ENCODE results near the gene C22orf15.
"Not testable (repeated sequence)": the region's sequence is repeated elsewhere in the genome, so short reads cannot be mapped to it uniquely, and the experiment has no call there.

The C22orf15 gene

DNA sequence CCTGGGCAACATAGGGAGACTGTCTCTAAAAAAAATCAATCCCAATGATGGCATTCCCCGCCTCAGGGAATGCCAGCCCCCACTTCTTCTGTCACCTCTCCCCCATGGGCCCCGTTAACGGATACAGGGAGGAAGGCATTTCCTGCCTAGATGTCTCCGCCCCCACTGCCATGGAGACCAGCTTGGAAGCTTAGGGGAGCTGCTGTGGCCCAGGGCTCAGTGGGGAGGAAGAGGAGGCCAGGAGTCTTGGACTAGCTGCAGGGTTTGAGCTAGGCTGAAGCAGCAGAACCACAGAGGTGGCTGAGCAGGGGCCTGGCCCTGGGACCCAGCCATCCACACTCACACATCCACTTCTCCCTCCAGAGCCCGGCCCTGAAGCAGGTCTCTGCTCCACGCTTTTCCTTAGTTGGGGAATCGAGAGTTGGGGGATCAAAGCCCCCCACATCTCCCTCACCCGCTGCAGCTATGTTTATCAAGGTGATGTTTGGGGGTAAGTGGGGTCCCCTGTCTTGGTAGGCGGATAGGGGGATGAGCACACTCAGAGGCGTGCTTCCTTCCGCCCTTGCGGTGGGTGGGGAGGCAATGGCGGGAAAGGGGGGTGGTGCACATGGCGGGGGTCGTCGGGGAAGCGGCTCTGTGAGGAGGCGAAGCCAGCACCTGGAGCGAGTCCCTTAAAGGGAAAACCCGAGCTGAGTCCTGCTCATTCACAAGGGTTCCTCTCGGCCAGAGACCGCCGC, at the start of gene C22orf15:
TSS of gene C22orf15 (plus strand) at position 149 of the 737 bp plus-strand sequence. CDS start at position 466, 317 bp downstream.
- no peak for TF ChIP-seq ZNF274 (IDR thresholded peaks at IDR 0.05; ENCODE audit: low read depth, low read length)
- H3K4me3 ChIP-seq (ENCODE audit: low read length) = no peak within 1 kb of the TSS; the same call in 1 of the 2 replicates

- no peak for TF ChIP-seq ZNF274 (IDR thresholded peaks at IDR 0.05; ENCODE audit: low read depth, low read length)
- no peak overlapping the region for H3K4me3 ChIP-seq (ENCODE audit: low read length)
These were observed 48.8 kb upstream of the C22orf15 start for GRCh38 chr22:23713696-23714595.

DNA sequence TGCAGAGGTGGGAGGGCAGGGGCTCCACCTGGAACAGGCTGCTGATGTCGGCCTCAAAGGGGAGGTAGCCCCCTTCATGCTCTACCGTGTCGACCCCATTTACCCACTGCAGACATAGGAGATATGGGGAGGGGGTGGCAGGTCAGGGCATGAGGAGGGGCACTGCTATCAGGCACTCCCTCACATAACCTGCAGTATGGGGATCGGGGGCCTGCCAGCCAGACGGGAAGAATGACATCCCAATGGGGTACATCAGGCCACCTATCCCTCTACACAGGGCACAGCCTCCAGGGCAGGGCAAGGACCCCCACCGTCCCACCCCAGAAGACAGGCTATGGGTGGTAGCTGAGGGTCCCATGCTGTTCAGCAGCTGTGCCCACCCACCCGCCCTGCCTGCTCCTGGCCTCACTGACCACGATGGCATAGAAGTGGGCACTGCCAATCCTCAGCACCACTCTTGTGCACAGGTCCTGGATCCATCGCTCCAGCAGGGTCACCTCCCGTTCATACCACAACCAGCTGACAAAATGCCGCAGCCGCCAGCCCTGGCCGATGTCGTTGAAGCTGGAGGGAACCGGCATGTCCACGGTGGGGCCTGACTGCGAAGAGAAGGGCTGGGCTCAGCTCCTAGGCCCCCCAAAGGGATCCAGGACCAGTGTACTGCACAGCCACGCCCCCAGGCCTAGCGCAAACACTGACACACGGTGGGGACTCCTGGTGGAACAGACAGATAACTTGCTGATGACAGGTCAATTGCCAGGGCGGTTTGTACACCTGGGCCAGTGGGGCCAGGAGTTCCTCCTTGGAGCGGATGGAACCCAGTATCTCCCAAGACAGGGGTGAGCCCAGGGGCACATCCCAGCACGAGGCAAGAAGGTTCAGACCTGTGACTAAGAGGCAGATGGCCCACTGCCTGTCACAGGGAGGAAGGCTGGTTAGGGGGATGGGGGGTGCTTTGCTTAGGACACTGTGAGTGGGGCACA, 47.9 kb upstream of the C22orf15 start:
- no peak for TF ChIP-seq ZNF274 (IDR thresholded peaks at IDR 0.05; ENCODE audit: low read depth, low read length)
- H3K4me3 ChIP-seq (ENCODE audit: low read length) = no peak overlapping the region

GRCh38 chr22:23715806-23716375, 46.9 kb upstream of the C22orf15 start:
- H3K4me3 ChIP-seq (ENCODE audit: low read length) = peak overlapping the region; percentile 76; the same call in 1 of the 2 replicates
- TF ChIP-seq ZNF274 (IDR thresholded peaks at IDR 0.05; ENCODE audit: low read depth, low read length) = no peak

DNA sequence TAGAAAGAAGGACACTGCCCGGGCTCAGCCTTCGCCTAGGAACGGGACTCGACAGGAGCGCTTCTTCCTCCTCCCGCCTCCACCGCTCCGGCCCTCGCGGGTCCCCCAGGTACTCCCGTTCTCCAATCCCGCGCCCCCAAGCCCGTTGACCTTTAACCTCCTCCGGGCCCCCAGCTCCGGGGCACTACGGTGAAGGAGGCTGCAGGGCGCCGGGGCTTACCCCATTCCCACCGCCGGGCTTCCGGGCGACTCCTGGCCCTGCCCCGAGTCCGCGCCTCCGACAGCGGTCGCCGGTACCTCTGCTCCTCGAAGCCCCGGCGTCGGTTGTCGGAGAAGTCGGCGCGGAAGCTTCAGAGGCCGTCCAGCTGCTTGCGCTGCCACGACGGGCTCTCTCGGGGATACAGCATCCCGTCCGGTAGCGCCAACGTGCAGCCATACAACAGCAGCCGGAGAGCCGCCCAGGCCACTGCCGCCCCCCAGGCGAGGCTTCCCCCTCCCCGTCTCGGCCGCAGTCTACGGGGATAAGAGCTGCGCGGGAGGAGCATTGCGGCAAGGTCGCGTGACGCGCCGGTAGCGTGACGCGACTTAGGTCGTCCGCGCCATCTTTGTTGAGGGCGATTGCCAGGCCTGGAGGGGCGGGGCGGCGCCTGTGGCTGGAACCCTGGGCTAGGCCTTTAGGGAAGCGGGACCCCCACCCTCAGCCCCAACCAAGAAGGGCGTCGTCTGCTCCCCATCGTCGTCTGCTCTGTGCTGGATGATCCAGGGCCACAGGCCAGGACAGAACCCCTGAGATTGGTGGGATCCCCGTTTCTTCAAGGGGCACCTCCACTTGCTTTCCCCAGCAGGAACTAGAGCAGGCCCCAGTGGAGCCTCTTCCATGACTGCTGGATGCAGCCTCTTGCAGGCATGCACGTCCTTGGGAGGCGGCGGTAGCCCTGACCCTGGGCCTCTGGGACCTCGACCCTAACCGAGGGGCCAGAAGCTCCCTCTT, 45.7 kb upstream of the C22orf15 start:
- no peak for TF ChIP-seq ZNF274 (IDR thresholded peaks at IDR 0.05; ENCODE audit: low read depth, low read length)
- H3K4me3 ChIP-seq (ENCODE audit: low read length) = peak overlapping the region; percentile 76

DNA sequence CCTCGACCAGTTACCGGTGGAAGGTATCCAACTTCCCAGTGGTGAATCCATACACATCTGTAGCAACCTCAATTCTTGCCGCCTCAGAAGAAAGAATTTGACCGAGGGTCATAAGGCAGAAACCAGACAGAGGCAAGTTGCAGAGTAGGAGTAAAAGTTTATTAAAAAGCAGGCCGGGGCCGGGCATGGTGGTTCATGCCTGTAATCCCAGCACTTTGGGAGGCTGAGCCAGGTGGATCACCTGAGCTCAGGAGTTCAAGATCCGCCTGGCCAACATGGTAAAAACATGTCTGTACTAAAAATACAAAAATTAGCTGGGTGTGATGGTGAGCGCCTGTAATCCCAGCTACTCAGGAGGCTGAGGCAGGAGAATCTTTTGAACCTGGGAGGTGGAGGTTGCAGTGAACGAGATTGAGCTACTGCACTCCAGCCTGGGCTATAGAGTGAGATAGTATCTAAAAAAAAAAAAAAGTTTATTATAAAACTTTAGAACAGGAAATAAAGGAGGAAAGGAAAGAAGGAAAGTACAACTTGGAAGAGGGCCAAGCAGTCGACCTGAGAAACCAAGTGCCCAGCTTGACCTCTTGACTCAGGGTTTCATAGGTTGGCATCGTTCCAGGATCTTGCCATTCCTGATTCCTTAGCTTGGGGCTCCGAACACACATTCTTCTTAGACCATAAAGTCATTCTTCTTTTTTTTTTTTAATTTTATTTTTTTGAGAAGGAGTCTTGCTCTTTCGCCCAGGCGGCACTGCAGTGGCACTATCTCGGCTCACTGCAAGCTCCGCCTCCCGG, 44.2 kb upstream of the C22orf15 start:
- no peak overlapping the region for H3K4me3 ChIP-seq (ENCODE audit: low read length)
- no peak for TF ChIP-seq ZNF274 (IDR thresholded peaks at IDR 0.05; ENCODE audit: low read depth, low read length)

DNA sequence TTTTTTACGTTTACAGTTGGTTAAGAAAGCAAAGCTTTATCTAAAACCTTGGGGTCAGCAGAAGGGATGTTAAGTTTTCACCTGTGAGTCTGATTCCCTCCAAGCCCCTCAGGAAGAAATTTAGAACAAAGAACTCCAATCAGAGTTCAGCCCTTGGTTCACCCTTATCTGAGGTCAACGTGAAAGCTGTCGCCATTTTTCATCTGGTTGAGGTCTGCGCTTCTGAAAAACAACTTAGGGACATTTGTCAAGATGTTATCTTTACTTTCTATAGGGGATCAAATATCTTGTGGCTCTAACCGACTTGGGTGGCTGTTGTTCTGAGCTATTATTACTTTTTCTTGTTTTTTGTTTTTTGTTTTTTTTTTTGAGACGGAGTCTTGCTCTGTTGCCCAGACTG, 41.9 kb upstream of the C22orf15 start:
- TF ChIP-seq ZNF274 (IDR thresholded peaks at IDR 0.05; ENCODE audit: low read depth, low read length) = no peak
- H3K4me3 ChIP-seq (ENCODE audit: low read length) = no peak overlapping the region

DNA sequence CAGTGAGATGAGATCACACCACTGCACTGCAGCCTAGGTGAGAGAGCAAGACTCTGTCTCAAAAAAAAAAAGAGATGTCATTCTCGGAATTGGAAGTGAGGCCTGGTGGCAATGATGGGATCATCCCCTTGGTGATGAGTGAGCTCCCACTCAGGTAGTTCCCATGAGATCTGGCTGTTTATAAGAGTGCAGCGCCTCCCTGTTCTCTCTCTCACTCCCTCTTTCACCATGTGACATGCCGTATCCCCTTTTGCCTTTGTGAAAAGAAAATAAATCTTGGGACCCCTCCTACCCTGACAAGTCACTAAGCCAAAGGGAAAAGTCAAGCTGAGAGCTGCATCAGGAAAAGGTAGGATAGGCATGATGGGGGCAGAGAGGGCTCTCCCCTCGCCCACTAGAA, 40.6 kb upstream of the C22orf15 start:
- TF ChIP-seq ZNF274 (IDR thresholded peaks at IDR 0.05; ENCODE audit: low read depth, low read length) = no peak
- no peak overlapping the region for H3K4me3 ChIP-seq (ENCODE audit: low read length)

DNA sequence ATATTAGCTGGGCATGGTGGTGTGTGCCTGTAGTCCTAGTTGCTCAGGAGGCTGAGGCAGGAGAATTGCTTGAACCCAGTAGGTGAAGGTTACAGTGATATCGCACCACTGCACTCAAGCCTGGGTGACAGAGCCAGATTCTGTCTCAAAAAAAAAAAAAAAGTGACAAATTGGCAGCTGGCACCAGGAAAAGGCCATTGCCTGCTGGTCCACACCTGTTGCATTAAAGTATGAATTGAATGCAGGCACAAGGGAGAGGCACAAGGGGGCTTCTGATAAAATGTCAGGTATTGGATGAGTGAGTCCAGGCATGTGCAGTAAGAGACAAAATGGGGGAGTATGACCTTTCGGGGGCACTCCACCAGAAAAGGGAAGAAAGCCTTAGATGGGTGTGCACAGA, 40.1 kb upstream of the C22orf15 start:
- TF ChIP-seq ZNF274 (IDR thresholded peaks at IDR 0.05; ENCODE audit: low read depth, low read length) = no peak
- H3K4me3 ChIP-seq (ENCODE audit: low read length) = no peak overlapping the region

DNA sequence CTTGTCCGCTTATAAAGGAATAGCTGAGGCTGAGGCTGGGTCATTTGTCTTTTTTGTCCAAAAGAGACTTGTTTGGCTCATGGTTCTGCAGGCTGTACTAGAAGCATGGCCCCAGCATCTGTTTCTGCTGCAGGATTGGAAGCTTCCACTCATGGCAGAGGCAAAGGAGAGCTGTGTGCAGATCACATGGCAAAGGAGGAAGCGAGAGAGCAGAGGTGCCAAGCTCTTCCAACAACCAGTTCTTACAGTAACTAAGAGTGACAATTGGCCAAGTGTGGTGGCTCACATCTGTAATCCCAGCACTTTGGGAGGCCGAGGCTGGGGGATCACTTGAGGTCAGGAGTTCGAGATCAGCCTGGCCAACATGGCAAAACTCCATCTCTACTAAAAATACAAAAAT, 34.7 kb upstream of the C22orf15 start:
- not testable (repeated sequence) for H3K4me3 ChIP-seq (ENCODE audit: low read length)

- TF ChIP-seq ZNF274 (IDR thresholded peaks at IDR 0.05; ENCODE audit: low read depth, low read length) = no peak
- H3K4me3 ChIP-seq (ENCODE audit: low read length) = no peak overlapping the region
These were observed 25.1 kb upstream of the C22orf15 start for GRCh38 chr22:23737696-23738095.

Measured in GM08714 (cell line).